Sigmoid colon (tissue), 7 donors: ENCODE data around the gene KLHL29. TPM values are rescaled to one million over a fixed set of nuclear protein-coding genes. Genes with fewer than 3 reads are reported as not detected.

ENCODE experiments used
- DNase-seq: peaks from one replicate; pipeline ENCODE4 v3.0.0-alpha.2; 2019
- H3K27ac ChIP-seq, 4 donors: fragments of 200-600 bp; sonication (generic); one replicate each; pipeline ENCODE4 v1.5.1; 2016 to 2019; ENCODE audit warnings: mild to moderate bottlenecking in 1 of 4
- H3K27me3 ChIP-seq, 3 donors: fragments of 200-600 bp; sonication (generic); one replicate each; pipeline ENCODE4 v1.5.1; 2019; ENCODE audit warnings: mild to moderate bottlenecking in 1 of 3
- H3K36me3 ChIP-seq, 4 donors: fragments of 200-600 bp; sonication (generic); one replicate each; pipeline ENCODE4 v1.5.1; 2016 to 2019
- H3K4me1 ChIP-seq, 4 donors: fragments of 200-600 bp; sonication (generic); one replicate each; pipeline ENCODE4 v1.5.1; 2017 to 2019
- H3K4me3 ChIP-seq, 4 donors: fragments of 200-600 bp; sonication (generic); one replicate each; pipeline ENCODE4 v1.5.1; 2017 to 2019; ENCODE audit warnings: mild to moderate bottlenecking in 2 of 4, moderate library complexity in 1 of 4
- H3K9me3 ChIP-seq, 4 donors: fragments of 200-600 bp in 3 of 4; sonication (generic) in 3 of 4; one replicate each; pipeline versions ENCODE4 v1.5.1 to v1.6.1; 2013 to 2019
- CTCF ChIP-seq, 4 experiments: fragments of 450-650 bp in 3 of 4; fragments of 200-600 bp in 1 of 4; IDR thresholded peaks; one replicate each; pipeline ENCODE4 v1.5.1; 2016 to 2019; ENCODE audit warnings: antibody characterized with exemption in 4 of 4, mild to moderate bottlenecking in 3 of 4, moderate library complexity in 2 of 4
- EP300 ChIP-seq, 4 donors: sonication (generic); formaldehyde crosslinking; IDR thresholded peaks; one replicate each; pipeline ENCODE4 v1.6.1; 2017; ENCODE audit warnings: antibody characterized with exemption in 4 of 4
- POLR2A ChIP-seq, 2 donors: fragments of 450-650 bp; IDR thresholded peaks; one replicate each; pipeline ENCODE4 v1.6.1; 2016; ENCODE audit warnings: antibody characterized with exemption in 2 of 2, mild to moderate bottlenecking in 2 of 2, moderate library complexity in 2 of 2
- POLR2AphosphoS5 ChIP-seq, 4 donors: sonication (generic); formaldehyde crosslinking; IDR thresholded peaks; one replicate each; pipeline ENCODE4 v1.6.1; 2017; ENCODE audit warnings: antibody characterized with exemption in 4 of 4
- WGBS, 2 donors: extraction: QIAGEN DNeasy Blood & Tissue Kit; methylation state at CpG; one replicate each; pipeline ENCODE4 v1.1.7; 2013; 5-methylcytosine and 5-hydroxymethylcytosine counted together
- intact Hi-C: fragments of 100-400 bp; cut with DNase I; formaldehyde crosslinking; loops from one replicate; pipeline ENCODE4 v1.15.1; 2023
- polyA plus RNA-seq, 3 donors: library from polyadenylated mRNA; stranded (reverse); fragments of 200-250 nt; gene quantifications; one replicate each; pipeline ENCODE4 v1.2.3, GENCODE V29; 2013
- total RNA-seq, 4 donors: library from RNA; depleted of rRNA; stranded (reverse); fragments of >200 nt; gene quantifications; one replicate each; pipeline ENCODE4 v1.1.0, GENCODE V29; 2016
- donor health status: healthy with polysubstance abuse.
- donor health status: Bipolar disorder and iron deficiency.
- donor health status: healthy.

KLHL29 gene
- total and polyA plus RNA-seq, 7 donors, result 0.46 to 25.5 (median 6.3) TPM

- intact Hi-C loops, result no loop called here
These were observed 299.6 kb downstream of the KLHL29 start for GRCh38 chr2:23684395-23685176.

GRCh38 chr2:23685181-23685580 lies 300.2 kb downstream of the KLHL29 start:
- Histone ChIP-seq H3K36me3 (peaks cover 0 to 29% (median 0%) of the 10 kb centered on the region in 4 donors), H3K9me3 (no peaks in the 10 kb centered on the region), H3K4me1 (no peaks in the 10 kb centered on the region), H3K27ac (no peak overlapping the region), H3K27me3 (no peaks in the 10 kb centered on the region), H3K4me3 (no peak overlapping the region)
- no peak for DNase-seq
- TF ChIP-seq POLR2A (IDR thresholded peaks at IDR 0.05), result no peak
- no peak for TF ChIP-seq EP300 (IDR thresholded peaks at IDR 0.05)
- TF ChIP-seq CTCF (IDR thresholded peaks at IDR 0.05), result no peak
- TF ChIP-seq POLR2AphosphoS5 (IDR thresholded peaks at IDR 0.05), result no peak
- WGBS, 2 donors, result 74 to 86% methylated on average over 12 of the region's 12 CpGs
- intact Hi-C loops, result no loop called here

More at GRCh38 chr2:23684395-23685176, 299.6 kb downstream of the KLHL29 start:
- H3K4me3 ChIP-seq, result no peak overlapping the region
- H3K9me3 ChIP-seq, result no peaks in the 10 kb centered on the region
- no peaks in the 10 kb centered on the region for H3K4me1 ChIP-seq
- 64 to 82% methylated on average over 19 of the region's 19 CpGs for WGBS, 2 donors
- DNase-seq, result no peak
- TF ChIP-seq CTCF (IDR thresholded peaks at IDR 0.05) (no peak), POLR2A (IDR thresholded peaks at IDR 0.05) (no peak), POLR2AphosphoS5 (IDR thresholded peaks at IDR 0.05) (no peak), EP300 (IDR thresholded peaks at IDR 0.05) (no peak)
- no peaks in the 10 kb centered on the region for H3K27me3 ChIP-seq
- no peak overlapping the region for H3K27ac ChIP-seq
- peaks cover 0 to 27% (median 0%) of the 10 kb centered on the region in 4 donors for H3K36me3 ChIP-seq

- Histone ChIP-seq H3K36me3 (peaks cover 0 to 33% (median 0%) of the 10 kb centered on the region in 4 donors), H3K9me3 (no peaks in the 10 kb centered on the region), H3K4me3 (no peak overlapping the region), H3K27ac (no peak overlapping the region), H3K4me1 (no peaks in the 10 kb centered on the region), H3K27me3 (no peaks in the 10 kb centered on the region)
- intact Hi-C loops, result no loop called here
- TF ChIP-seq POLR2A (IDR thresholded peaks at IDR 0.05), result no peak
- TF ChIP-seq POLR2AphosphoS5 (IDR thresholded peaks at IDR 0.05), result no peak
- TF ChIP-seq CTCF (IDR thresholded peaks at IDR 0.05), result no peak
- TF ChIP-seq EP300 (IDR thresholded peaks at IDR 0.05), result no peak
- no peak for DNase-seq
- 82 to 94% methylated on average over 9 of the region's 9 CpGs for WGBS, 2 donors
These were observed 300.7 kb downstream of the KLHL29 start for GRCh38 chr2:23685706-23686105.

- WGBS, 2 donors, result 90 to 92% methylated on average over 13 of the region's 13 CpGs
- Histone ChIP-seq H3K4me1 (no peaks in the 10 kb centered on the region), H3K27me3 (no peaks in the 10 kb centered on the region), H3K9me3 (no peaks in the 10 kb centered on the region), H3K36me3 (peaks cover 0 to 39% (median under 1%) of the 10 kb centered on the region in 4 donors), H3K4me3 (no peak overlapping the region), H3K27ac (no peak overlapping the region)
- intact Hi-C loops, result no loop called here
- TF ChIP-seq CTCF (IDR thresholded peaks at IDR 0.05) (no peak), POLR2AphosphoS5 (IDR thresholded peaks at IDR 0.05) (no peak), EP300 (IDR thresholded peaks at IDR 0.05) (no peak)
- no peak for DNase-seq
These were observed 301.5 kb downstream of the KLHL29 start for GRCh38 chr2:23686405-23687029.
